Right lobe of liver (tissue), 6 donors: Measurements from ENCODE around the gene PIGT. TPM values are rescaled to one million over a fixed set of nuclear protein-coding genes. Genes with fewer than 3 reads are reported as not detected.

Experiments used
- ATAC-seq, 4 donors: fragments of 200-7000 bp; cut with Tn5 transposase; one replicate each; pipeline ENCODE4 v1.9.1; 2020; ENCODE audit warnings: mild to moderate bottlenecking in 4 of 4, moderate library complexity in 4 of 4
- DNase-seq, 3 donors: peaks; one replicate each; pipeline ENCODE4 v3.0.0-alpha.2; 2020
- H3K27ac ChIP-seq, 3 donors: fragments of 200-600 bp; one replicate each; pipeline ENCODE4 v1.8.0; 2022
- H3K27me3 ChIP-seq, 2 donors: fragments of 200-600 bp; one replicate each; pipeline ENCODE4 v1.8.0; 2022
- H3K36me3 ChIP-seq, 4 donors: fragments of 200-600 bp; sonication (generic) in 1 of 4; one replicate each; pipeline versions ENCODE4 v1.5.1 to v1.8.0; 2017 to 2022; ENCODE audit warnings: control low read depth in 1 of 4
- H3K4me1 ChIP-seq, 4 donors: fragments of 200-600 bp; sonication (generic) in 1 of 4; one replicate each; pipeline versions ENCODE4 v1.5.1 to v1.8.0; 2017 to 2022; ENCODE audit warnings: control low read depth in 1 of 4
- H3K4me3 ChIP-seq, 3 donors: fragments of 200-600 bp; one replicate each; pipeline ENCODE4 v1.8.0; 2022
- H3K9me3 ChIP-seq, 4 donors: fragments of 200-600 bp; sonication (generic) in 1 of 4; one replicate each; pipeline versions ENCODE4 v1.5.1 to v1.8.0; 2017 to 2022; ENCODE audit warnings: control low read depth in 1 of 4
- POLR2A ChIP-seq: fragments of 450-650 bp; IDR thresholded peaks from one replicate; pipeline ENCODE4 v1.6.1; 2017; ENCODE audit warnings: antibody characterized with exemption, mild to moderate bottlenecking
- WGBS: methylation state at CpG from one replicate; pipeline ENCODE4 v1.1.6; 2018; ENCODE audit warnings: low coverage, low lambda C conversion rate; ENCODE audit not compliant: insufficient coverage; ENCODE audit errors: missing lambda C conversion rate; 5-methylcytosine and 5-hydroxymethylcytosine counted together
- intact Hi-C, 2 donors: fragments of 100-400 bp; cut with DNase I; formaldehyde crosslinking; loops; one replicate each; pipeline versions ENCODE4 v1.11.2 to v1.14.1; 2022
- total RNA-seq, 6 experiments: library from RNA; depleted of rRNA in 2 of 6; stranded (reverse); fragments of >200 nt in 2 of 6; fragmentation: NEBNext Ultra II Directional in 3 of 6; extraction: Animal tissue kit (Norgen Biotek cat#: 25700) in 3 of 6; gene quantifications; one replicate each; pipeline versions ENCODE4 v1.1.0 to v1.2.4, GENCODE V29; 2016 to 2023
- TF ChIP-seq, protein P1 (sequence below), 4 donors: fragments of 200-600 bp in 3 of 4; fragments of 450-650 bp in 1 of 4; IDR thresholded peaks; one replicate each; pipeline versions ENCODE4 v1.5.1 to v1.8.0; 2016 to 2022; ENCODE audit warnings: antibody characterized with exemption in 4 of 4, mild to moderate bottlenecking in 2 of 4
- donor health status: DM: no; HTN: yes; CAD: no.
- donor health status: DM: no; HTN: no; CAD: no.
- donor health status: DM: no; HTN: no; CAD: no.
- donor health status: DM: no; HTN: yes; CAD: no.
- donor health status: DM: no; HTN: yes; CAD: no.

PIGT gene
- total RNA-seq, 6 experiments from 2014 or later = 35.7 to 58.4 (median 40.5) TPM

DNA sequence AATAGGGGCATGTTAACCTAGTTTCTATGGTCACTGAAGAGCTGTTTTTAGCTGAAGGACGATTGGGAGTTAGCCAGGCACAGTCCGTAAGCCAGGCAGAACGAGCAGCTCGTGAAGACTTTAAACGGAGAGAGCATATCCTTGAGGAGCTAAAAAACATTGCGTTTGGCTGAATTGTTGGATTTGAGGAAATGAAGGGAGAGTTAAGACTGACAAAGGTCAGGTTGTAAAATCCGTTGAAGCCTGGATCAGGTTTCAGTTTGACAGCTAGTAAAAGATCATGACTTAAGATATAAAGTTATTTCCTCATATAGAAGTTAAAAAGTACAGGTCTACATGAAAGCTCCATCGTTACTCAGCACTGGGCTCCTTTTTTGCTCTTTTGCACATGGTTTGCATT, 5.1 kb upstream of the PIGT start:
- peaks cover 0 to 6% (median 2%) of the 10 kb centered on the region in 4 donors for H3K4me1 ChIP-seq
- ATAC-seq = no peak
- TF ChIP-seq, protein P1, sequence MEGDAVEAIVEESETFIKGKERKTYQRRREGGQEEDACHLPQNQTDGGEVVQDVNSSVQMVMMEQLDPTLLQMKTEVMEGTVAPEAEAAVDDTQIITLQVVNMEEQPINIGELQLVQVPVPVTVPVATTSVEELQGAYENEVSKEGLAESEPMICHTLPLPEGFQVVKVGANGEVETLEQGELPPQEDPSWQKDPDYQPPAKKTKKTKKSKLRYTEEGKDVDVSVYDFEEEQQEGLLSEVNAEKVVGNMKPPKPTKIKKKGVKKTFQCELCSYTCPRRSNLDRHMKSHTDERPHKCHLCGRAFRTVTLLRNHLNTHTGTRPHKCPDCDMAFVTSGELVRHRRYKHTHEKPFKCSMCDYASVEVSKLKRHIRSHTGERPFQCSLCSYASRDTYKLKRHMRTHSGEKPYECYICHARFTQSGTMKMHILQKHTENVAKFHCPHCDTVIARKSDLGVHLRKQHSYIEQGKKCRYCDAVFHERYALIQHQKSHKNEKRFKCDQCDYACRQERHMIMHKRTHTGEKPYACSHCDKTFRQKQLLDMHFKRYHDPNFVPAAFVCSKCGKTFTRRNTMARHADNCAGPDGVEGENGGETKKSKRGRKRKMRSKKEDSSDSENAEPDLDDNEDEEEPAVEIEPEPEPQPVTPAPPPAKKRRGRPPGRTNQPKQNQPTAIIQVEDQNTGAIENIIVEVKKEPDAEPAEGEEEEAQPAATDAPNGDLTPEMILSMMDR (IDR thresholded peaks at IDR 0.05) = no peak
- TF ChIP-seq POLR2A = no peak

DNA sequence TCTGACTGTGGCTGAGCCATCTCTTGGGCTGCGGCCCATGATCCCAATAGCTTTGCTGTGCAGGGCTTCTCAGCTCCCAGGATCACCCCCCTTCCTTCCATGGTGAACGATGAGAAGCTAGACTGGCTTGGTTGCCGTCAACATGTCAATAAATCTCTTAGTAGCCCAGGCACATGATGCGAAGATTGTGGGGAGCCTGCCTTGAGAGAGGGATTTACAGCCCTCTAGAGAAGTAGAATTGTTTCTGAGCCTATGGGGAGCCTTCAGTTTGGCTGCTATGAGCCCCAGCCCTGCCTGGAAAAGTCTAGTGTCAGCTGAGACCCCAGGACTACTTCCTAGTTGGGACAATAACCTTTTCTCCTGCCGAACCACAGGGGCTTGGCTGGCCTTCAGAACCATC, 3.3 kb upstream of the PIGT start:
- Histone ChIP-seq H3K4me3 (no peak overlapping the region), H3K27me3 (no peaks in the 10 kb centered on the region), H3K27ac (no peak overlapping the region), H3K36me3 (peaks cover 0 to 3% (median 0%) of the 10 kb centered on the region in 4 donors), H3K9me3 (no peaks in the 10 kb centered on the region), H3K4me1 (peaks cover 0 to 12% (median 3%) of the 10 kb centered on the region in 4 donors)
- intact Hi-C loops = no loop called here
- DNase-seq (no peak), ATAC-seq (no peak)
- TF ChIP-seq POLR2A = no peak
- TF ChIP-seq, protein P1 (IDR thresholded peaks at IDR 0.05) = no peak
- 58% methylated on average over 2 of the region's 5 CpGs for WGBS

More for the DNA sequence above, 5.1 kb upstream of the PIGT start:
- Histone ChIP-seq H3K27me3 (no peaks in the 10 kb centered on the region), H3K4me3 (no peak overlapping the region), H3K36me3 (peaks cover 0 to 3% (median 0%) of the 10 kb centered on the region in 4 donors), H3K9me3 (no peaks in the 10 kb centered on the region), H3K27ac (no peak overlapping the region)
- DNase-seq = no peak
- intact Hi-C loops = no loop called here
- 82% methylated on average over 8 of the region's 8 CpGs for WGBS

DNA sequence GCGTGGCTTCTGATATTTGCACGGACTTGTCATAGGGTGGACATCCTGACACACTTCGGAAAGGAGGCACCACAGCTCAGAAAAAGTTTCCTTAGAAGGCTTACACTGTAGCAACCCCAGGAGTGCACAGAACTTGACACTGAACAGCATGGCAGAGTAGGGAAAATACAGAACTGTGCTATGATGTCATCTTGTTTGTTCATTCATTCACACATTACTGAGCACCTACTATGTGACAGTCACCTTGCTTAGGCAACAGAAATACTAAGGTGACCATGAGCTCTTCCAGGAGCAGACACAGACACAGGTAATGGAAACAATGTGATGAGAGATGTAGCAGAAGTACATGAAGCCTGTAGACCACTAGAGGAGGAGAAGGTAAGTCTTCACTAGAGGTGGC, 2.5 kb upstream of the PIGT start:
- Histone ChIP-seq H3K36me3 (peaks cover 0 to 3% (median 0%) of the 10 kb centered on the region in 4 donors), H3K27ac (no peak overlapping the region), H3K4me3 (no peak overlapping the region), H3K9me3 (no peaks in the 10 kb centered on the region), H3K27me3 (no peaks in the 10 kb centered on the region), H3K4me1 (peaks cover 0 to 13% (median 3%) of the 10 kb centered on the region in 4 donors)
- 59% methylated on average over 3 of the region's 3 CpGs for WGBS
- TF ChIP-seq, protein P1 (IDR thresholded peaks at IDR 0.05) = no peak
- TF ChIP-seq POLR2A = no peak
- DNase-seq = no peak
- ATAC-seq = no peak
- intact Hi-C loops = no loop called here

DNA sequence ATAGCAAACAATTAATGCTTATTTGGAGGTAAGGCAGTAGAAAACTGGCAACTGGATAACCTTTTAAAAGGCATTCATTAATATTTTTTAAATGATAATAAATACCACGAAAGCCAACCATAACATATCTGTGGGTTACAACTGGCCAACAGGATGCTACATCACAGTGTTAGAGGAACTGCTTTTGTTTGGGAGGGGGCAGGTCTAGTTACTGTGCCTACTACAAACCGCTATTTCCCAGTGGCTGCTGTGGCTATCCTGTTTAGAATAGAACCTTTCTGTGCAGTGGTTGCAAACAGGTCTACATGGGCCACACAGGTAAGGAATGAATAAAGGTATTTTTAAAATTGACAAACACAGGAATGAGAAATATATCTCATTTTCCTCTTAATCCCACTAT, 976 bp downstream of the PIGT start:
- H3K4me1 ChIP-seq = peaks cover 0 to 21% (median 6%) of the 10 kb centered on the region in 4 donors
- H3K4me3 ChIP-seq = peak overlapping the region; percentile 80 to 98 (median 83)
- peaks cover 0 to 23% (median 13%) of the 10 kb centered on the region in 4 donors for H3K36me3 ChIP-seq
- no peaks in the 10 kb centered on the region for H3K27me3 ChIP-seq
- ATAC-seq = no peak
- DNase-seq = no peak
- H3K27ac ChIP-seq = no peak overlapping the region
- H3K9me3 ChIP-seq = no peaks in the 10 kb centered on the region
- 56% methylated on average over 2 of the region's 2 CpGs for WGBS
- TF ChIP-seq POLR2A = no peak
- TF ChIP-seq, protein P1 (IDR thresholded peaks at IDR 0.05) = no peak
- intact Hi-C loops = no loop called here
